D721Med (cell line): Measurements from ENCODE around the gene CHST15.
"Not testable (repeated sequence)": the region's sequence is repeated elsewhere in the genome, so short reads cannot be mapped to it uniquely, and the experiment has no call there.

Experiments used
- DNase-seq: peaks from one replicate; pipeline ENCODE4 v3.0.0; 2011; ENCODE audit warnings: low spot score; ENCODE audit not compliant: insufficient read length
- FAIRE-seq: peaks from 2 replicates; lab custom pipeline; 2011; peaks lifted over from hg19 to GRCh38; lab: Jason Lieb, UNC
- CTCF ChIP-seq: IDR thresholded peaks from 2 replicates; pipeline ENCODE4 v1.5.1; 2012; ENCODE audit warnings: mild to moderate bottlenecking, control low read depth; ENCODE audit not compliant: insufficient read depth; ENCODE audit errors: missing control alignments

CHST15 gene

GRCh38 chr10:124100124-124100523, 6.7 kb upstream of the CHST15 start:
- TF ChIP-seq CTCF: no peak
- FAIRE-seq: no peak

GRCh38 chr10:124099604-124100003, 6.2 kb upstream of the CHST15 start:
- DNase-seq: no peak
- FAIRE-seq: no peak
- TF ChIP-seq CTCF: no peak

More at GRCh38 chr10:124100124-124100523, 6.7 kb upstream of the CHST15 start:
- no peak for DNase-seq

- FAIRE-seq: no peak
- no peak for TF ChIP-seq CTCF
- no peak for DNase-seq
Observed at GRCh38 chr10:124098575-124098974, 5.2 kb upstream of the CHST15 start.

- TF ChIP-seq CTCF: no peak
- FAIRE-seq: no peak
Observed at GRCh38 chr10:124097883-124098282, 4.5 kb upstream of the CHST15 start.

GRCh38 chr10:124096494-124096893, 3.1 kb upstream of the CHST15 start:
- DNase-seq (no peak), FAIRE-seq (no peak)
- TF ChIP-seq CTCF: no peak

More at GRCh38 chr10:124097883-124098282, 4.5 kb upstream of the CHST15 start:
- DNase-seq: no peak

GRCh38 chr10:124095801-124096200, 2.4 kb upstream of the CHST15 start:
- DNase-seq, FAIRE-seq: not testable (repeated sequence)

- no peak for TF ChIP-seq CTCF
Observed at GRCh38 chr10:124095096-124095495, 1.7 kb upstream of the CHST15 start.

GRCh38 chr10:124094419-124094785, 1.0 kb upstream of the CHST15 start:
- FAIRE-seq: no peak
- no peak for TF ChIP-seq CTCF
- DNase-seq: no peak

More at GRCh38 chr10:124095096-124095495, 1.7 kb upstream of the CHST15 start:
- DNase-seq (no peak), FAIRE-seq (no peak)

- not testable (repeated sequence) for FAIRE-seq, DNase-seq
Observed at GRCh38 chr10:124093774-124094418, 498 bp upstream of the CHST15 start.
